ENCODE measurements around the gene HP. TPM values are rescaled to one million over a fixed set of nuclear protein-coding genes. Genes with fewer than 3 reads are reported as not detected.
"Not testable (repeated sequence)": the region's sequence is repeated elsewhere in the genome, so short reads cannot be mapped to it uniquely, and the experiment has no call there.

Gene HP, protein sequence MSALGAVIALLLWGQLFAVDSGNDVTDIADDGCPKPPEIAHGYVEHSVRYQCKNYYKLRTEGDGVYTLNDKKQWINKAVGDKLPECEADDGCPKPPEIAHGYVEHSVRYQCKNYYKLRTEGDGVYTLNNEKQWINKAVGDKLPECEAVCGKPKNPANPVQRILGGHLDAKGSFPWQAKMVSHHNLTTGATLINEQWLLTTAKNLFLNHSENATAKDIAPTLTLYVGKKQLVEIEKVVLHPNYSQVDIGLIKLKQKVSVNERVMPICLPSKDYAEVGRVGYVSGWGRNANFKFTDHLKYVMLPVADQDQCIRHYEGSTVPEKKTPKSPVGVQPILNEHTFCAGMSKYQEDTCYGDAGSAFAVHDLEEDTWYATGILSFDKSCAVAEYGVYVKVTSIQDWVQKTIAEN
- not detected in 2 replicates for total RNA-seq (2014; rRNA removed)
- Bru-seq, nascent RNA: not detected
- BruChase-seq, experiment 1, labeled RNA remaining after a 6-hour chase: percentile 13 among the genes with signal in this experiment
- BruChase-seq, experiment 2, labeled RNA remaining after a 2-hour chase: not detected
- long read RNA-seq: 0 reads

DNA sequence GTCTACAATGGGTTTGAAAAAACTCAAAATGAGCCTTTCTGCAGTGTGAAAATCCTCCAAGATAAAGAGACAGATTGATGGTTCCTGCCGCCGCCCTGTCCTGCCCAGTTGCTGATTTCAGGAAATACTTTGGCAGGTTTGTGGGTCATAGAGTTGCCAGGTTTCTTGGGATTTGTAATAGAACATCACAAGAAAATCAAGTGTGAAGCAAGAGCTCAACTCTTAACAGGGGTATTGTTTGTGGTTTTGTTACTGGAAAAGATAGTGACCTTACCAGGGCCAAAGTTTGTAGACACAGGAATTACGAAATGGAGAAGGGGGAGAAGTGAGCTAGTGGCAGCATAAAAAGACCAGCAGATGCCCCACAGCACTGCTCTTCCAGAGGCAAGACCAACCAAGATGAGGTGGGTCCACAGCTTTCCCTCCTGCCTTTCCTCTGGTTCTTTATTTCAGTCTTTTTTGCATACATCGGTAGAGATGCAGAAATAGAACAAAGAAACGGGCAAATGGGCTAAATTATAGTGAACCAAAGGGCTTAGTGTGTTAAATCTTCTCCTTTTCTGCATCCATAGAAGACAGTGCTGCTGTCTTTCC, at the start of gene HP:
HP (plus strand) TSS at position 252 of the 594 bp plus-strand sequence; CDS start at position 400, 148 bp downstream.
- H3K9me3 ChIP-seq (ENCODE audit: low read length); H3K9me2 ChIP-seq (replicated peaks; ENCODE audit: low read length); DNase-seq; BruUV-seq (replicated peaks); H3K36me3 ChIP-seq (ENCODE audit: low read depth, low read length); ATAC-seq; POLR2A ChIA-PET (ENCODE audit: unreplicated experiment); H3K9ac ChIP-seq (ENCODE audit: low read length); H3K4me3 ChIP-seq (ENCODE audit: low read length); H3K4me2 ChIP-seq (ENCODE audit: low read length); H3F3A ChIP-seq (ENCODE audit: low read length, unreplicated experiment); H2AFZ ChIP-seq (ENCODE audit: low read length); H3K79me2 ChIP-seq (ENCODE audit: low read length); CTCF ChIA-PET; H4K20me1 ChIP-seq (ENCODE audit: low read length); H3K27ac ChIP-seq (ENCODE audit: low read length); H3K4me1 ChIP-seq (ENCODE audit: insufficient read depth, low read length); intact Hi-C loops (cut with micrococcal nuclease): not testable (repeated sequence)
- peaks cover 14% of the 10 kb centered on the region; the same call in 1 of the 2 replicates for H3K27me3 ChIP-seq (ENCODE audit: low read length)

DNA sequence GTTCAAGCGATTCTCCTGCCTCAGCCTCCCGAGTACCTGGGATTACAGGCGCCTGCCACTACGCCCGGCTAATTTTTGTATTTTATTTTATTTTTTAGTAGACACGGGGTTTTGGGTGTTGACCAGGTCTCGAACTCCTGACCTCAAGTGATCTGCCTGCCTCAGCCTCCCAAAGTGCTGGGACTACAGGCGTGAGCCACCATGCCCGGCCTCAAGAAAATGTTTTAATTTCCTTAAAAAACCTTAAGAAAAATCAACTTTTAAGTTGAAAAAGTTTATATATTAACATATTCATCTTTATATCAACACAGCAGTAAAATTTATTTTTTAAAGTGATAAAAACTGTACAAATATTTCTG, 46.3 kb upstream of the HP start:
- DNase-seq; H3K9me2 ChIP-seq (replicated peaks; ENCODE audit: low read length); ATAC-seq; H3K36me3 ChIP-seq (ENCODE audit: low read depth, low read length); H4K20me1 ChIP-seq (ENCODE audit: low read length); CTCF ChIA-PET; H3F3A ChIP-seq (ENCODE audit: low read length, unreplicated experiment); POLR2A ChIA-PET (ENCODE audit: unreplicated experiment); H3K9me3 ChIP-seq (ENCODE audit: low read length); H3K27ac ChIP-seq (ENCODE audit: low read length); H3K27me3 ChIP-seq (ENCODE audit: low read length); H3K4me1 ChIP-seq (ENCODE audit: insufficient read depth, low read length): not testable (repeated sequence)
- Histone ChIP-seq H2AFZ (ENCODE audit: low read length) (peak overlapping the region; percentile 78), H3K79me2 (ENCODE audit: low read length) (peaks cover 18% of the 10 kb centered on the region), H3K9ac (ENCODE audit: low read length) (peak overlapping the region; percentile 31; the same call in 1 of the 2 replicates), H3K4me2 (ENCODE audit: low read length) (peak overlapping the region; percentile 62), H3K4me3 (ENCODE audit: low read length) (peak overlapping the region; percentile 76; the same call in 1 of the 2 replicates)
- TSS peak; percentile 88 for BruUV-seq (replicated peaks)
- intact Hi-C loops (cut with micrococcal nuclease): loop anchor here (10.0 kb wide), 1 partner anchor 87 kb away; the partner anchor contains the start of genes DHX38 and TXNL4B

DNA sequence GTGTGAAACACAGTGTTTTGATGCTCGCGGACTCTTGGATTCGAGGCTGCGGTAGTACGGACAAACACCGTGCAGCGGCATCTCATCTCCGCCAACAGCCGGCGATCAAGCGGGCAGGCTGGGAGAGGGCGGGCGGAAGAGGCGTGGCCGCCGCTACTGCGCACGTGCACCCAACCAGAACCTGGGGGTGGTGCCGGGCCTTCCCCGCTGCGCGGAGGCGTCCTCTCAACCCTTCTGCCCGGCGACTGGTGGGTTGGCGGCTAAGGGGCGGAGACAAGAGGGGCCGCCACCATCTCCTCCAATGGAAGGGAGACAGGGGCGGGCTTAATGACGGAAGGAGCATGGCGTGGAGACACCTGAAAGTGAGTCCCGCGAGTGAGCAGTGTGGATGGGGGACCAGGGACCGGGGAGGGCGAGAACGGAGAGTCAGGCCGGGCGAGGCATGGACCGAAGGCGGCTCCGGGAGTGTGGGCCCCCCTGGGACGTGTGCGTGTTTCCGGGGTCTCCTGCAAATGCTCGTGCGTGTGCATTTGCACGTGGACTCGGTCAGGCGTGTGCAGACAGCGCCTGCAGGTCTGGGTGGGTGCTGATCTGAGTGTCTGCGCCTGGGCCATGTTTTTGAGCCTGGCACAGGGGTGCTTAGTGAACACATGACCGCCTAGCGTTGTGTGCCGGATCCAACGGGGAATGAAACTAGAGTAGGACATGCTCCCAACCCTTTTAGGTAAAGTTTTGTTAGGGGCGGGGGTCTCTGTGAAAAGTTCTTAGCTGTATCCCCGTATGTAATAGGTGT, 45.7 kb upstream of the HP start, which contains the start of gene DHODH:
DHODH (plus strand) TSS at position 321 of the 793 bp plus-strand sequence; CDS start at position 342, 21 bp downstream.
- POLR2A ChIA-PET (ENCODE audit: unreplicated experiment): no interaction called here
- intact Hi-C loops (cut with micrococcal nuclease): loop anchor here (10.0 kb wide), 1 partner anchor 86 kb away; the partner anchor contains the start of genes DHX38 and TXNL4B
- Histone ChIP-seq H3K4me1 (ENCODE audit: insufficient read depth, low read length) (no peaks in the 10 kb centered on the region; the same call in 1 of the 2 replicates), H3K36me3 (ENCODE audit: low read depth, low read length) (no peaks in the 10 kb centered on the region), H4K20me1 (ENCODE audit: low read length) (no peaks in the 10 kb centered on the region), H3K27ac (ENCODE audit: low read length) (no peak within 1 kb of the TSS), H3K9ac (ENCODE audit: low read length) (peak within 1 kb of the TSS; percentile 82), H3K4me3 (ENCODE audit: low read length) (peak within 1 kb of the TSS; percentile 76), H3F3A (ENCODE audit: low read length, unreplicated experiment) (no peaks in the 10 kb centered on the region), H3K79me2 (ENCODE audit: low read length) (peaks cover 18% of the 10 kb centered on the region), H3K27me3 (ENCODE audit: low read length) (no peaks in the 10 kb centered on the region), H3K4me2 (ENCODE audit: low read length) (peak within 1 kb of the TSS; percentile 80), H3K9me2 (replicated peaks; ENCODE audit: low read length) (no peaks in the 10 kb centered on the region), H3K9me3 (ENCODE audit: low read length) (no peaks in the 10 kb centered on the region), H2AFZ (ENCODE audit: low read length) (peak within 1 kb of the TSS; percentile 78)
- CTCF ChIA-PET: no interaction called here
- TF ChIP-seq EZH2 (IDR thresholded peaks at IDR 0.05; ENCODE audit: low read length, unreplicated experiment) (no peak), EZH2phosphoT487 (IDR thresholded peaks at IDR 0.05; ENCODE audit: borderline replicate concordance, low read length) (no peak)
- TF ChIP-seq, protein P1, sequence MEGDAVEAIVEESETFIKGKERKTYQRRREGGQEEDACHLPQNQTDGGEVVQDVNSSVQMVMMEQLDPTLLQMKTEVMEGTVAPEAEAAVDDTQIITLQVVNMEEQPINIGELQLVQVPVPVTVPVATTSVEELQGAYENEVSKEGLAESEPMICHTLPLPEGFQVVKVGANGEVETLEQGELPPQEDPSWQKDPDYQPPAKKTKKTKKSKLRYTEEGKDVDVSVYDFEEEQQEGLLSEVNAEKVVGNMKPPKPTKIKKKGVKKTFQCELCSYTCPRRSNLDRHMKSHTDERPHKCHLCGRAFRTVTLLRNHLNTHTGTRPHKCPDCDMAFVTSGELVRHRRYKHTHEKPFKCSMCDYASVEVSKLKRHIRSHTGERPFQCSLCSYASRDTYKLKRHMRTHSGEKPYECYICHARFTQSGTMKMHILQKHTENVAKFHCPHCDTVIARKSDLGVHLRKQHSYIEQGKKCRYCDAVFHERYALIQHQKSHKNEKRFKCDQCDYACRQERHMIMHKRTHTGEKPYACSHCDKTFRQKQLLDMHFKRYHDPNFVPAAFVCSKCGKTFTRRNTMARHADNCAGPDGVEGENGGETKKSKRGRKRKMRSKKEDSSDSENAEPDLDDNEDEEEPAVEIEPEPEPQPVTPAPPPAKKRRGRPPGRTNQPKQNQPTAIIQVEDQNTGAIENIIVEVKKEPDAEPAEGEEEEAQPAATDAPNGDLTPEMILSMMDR (conservative IDR thresholded peaks at IDR 0.05; ENCODE audit: low read depth, low read length): no peak
- peak; percentile 94 for DNase-seq
- BruUV-seq (replicated peaks): TSS peak; percentile 81
- peak; percentile 100 for ATAC-seq

All from PC-3 (cell line).